Endothelial cell of umbilical vein (primary cell): ENCODE data around the gene STAB1. TPM values are rescaled to one million over a fixed set of nuclear protein-coding genes. Genes with fewer than 3 reads are reported as not detected.

Source experiments
- BruUV-seq: library from RNA; stranded (reverse); fragments of 400-500 nt; replicated peaks from 2 replicates; lab custom pipeline; 2021; lab: Mats Ljungman, UMichigan
- CTCF ChIA-PET: fragments of 300-600, 350-600 bp; sonication (Branson Sonifier 250); formaldehyde crosslinking; loops from one replicate; lab custom pipeline; 2021; ENCODE audit warnings: antibody characterized with exemption, inconsistent platforms; lab: Charles Lee
- POLR2A ChIA-PET: fragments of 300-600, 350-600 bp; sonication (Branson Sonifier 250); formaldehyde crosslinking; loops from one replicate; lab custom pipeline; 2021; ENCODE audit warnings: antibody characterized with exemption, inconsistent platforms; lab: Charles Lee
- DNase-seq: peaks from one replicate; pipeline ENCODE4 v3.0.0-alpha.2; 2011; ENCODE audit warnings: low read depth, low spot score
- FAIRE-seq: peaks from 2 replicates; lab custom pipeline; 2011; peaks lifted over from hg19 to GRCh38; lab: Jason Lieb, UNC
- H2AFZ ChIP-seq: 2 replicates; pipeline ENCODE4 v1.6.0; 2012; ENCODE audit warnings: low read depth, low read length, control low read depth, inconsistent platforms
- H3K27ac ChIP-seq: 2 replicates; pipeline ENCODE4 v1.5.1; 2011; ENCODE audit warnings: low read depth, mild to moderate bottlenecking, control low read depth, low read length, moderate library complexity; ENCODE audit not compliant: insufficient read depth
- H3K27me3 ChIP-seq, 2 experiments: 2 replicates each; pipeline versions ENCODE4 v1.6.0 to v1.6.1; 2011; ENCODE audit warnings: low read length in 2 of 2, mixed read lengths in 1 of 2; ENCODE audit not compliant: control insufficient read depth in 2 of 2, insufficient read depth in 2 of 2
- H3K36me3 ChIP-seq, 2 experiments: 2 replicates in 1 of 2; 3 replicates in 1 of 2; pipeline ENCODE4 v1.5.1; 2011; ENCODE audit warnings: low read length in 2 of 2, mild to moderate bottlenecking in 1 of 2, moderate library complexity in 1 of 2; ENCODE audit not compliant: control insufficient read depth in 2 of 2, insufficient read depth in 2 of 2; ENCODE audit errors: extremely low read depth in 1 of 2
- H3K4me1 ChIP-seq: 3 replicates; pipeline ENCODE4 v1.5.1; 2011; ENCODE audit warnings: mild to moderate bottlenecking, low read length; ENCODE audit not compliant: control insufficient read depth, insufficient read depth; ENCODE audit errors: extremely low read depth
- H3K4me2 ChIP-seq: 2 replicates; pipeline ENCODE4 v1.6.1; 2011; ENCODE audit warnings: low read length, control low read depth, mixed read lengths; ENCODE audit not compliant: insufficient read depth
- H3K4me3 ChIP-seq, 3 experiments: fragments of 200-600 bp in 1 of 3; sonication (generic), shearing (Covaris generic) in 1 of 3; replicated peaks in 1 of 3; 2 replicates each; pipeline ENCODE4 v1.5.1; 2011 to 2016; ENCODE audit warnings: control low read depth in 3 of 3, low read length in 3 of 3, mild to moderate bottlenecking in 2 of 3, inconsistent platforms in 1 of 3, low read depth in 1 of 3, moderate library complexity in 1 of 3; ENCODE audit not compliant: insufficient read depth in 1 of 3
- H3K79me2 ChIP-seq: 2 replicates; pipeline ENCODE4 v1.6.0; 2012; ENCODE audit warnings: low read length, inconsistent platforms; ENCODE audit not compliant: control insufficient read depth, insufficient read depth
- H3K9ac ChIP-seq: replicated peaks from 2 replicates; pipeline ENCODE3; 2011; ENCODE audit warnings: low read length, control low read depth; ENCODE audit not compliant: insufficient read depth; ENCODE audit errors: extremely low read depth
- H3K9me1 ChIP-seq: replicated peaks from 3 replicates; pipeline ENCODE4 v1.6.0; 2011; ENCODE audit warnings: mild to moderate bottlenecking, low read length; ENCODE audit not compliant: control insufficient read depth, insufficient read depth; ENCODE audit errors: extremely low read depth
- H3K9me3 ChIP-seq: replicated peaks from 2 replicates; pipeline ENCODE4 v1.5.1; 2012; ENCODE audit warnings: low read length, inconsistent platforms; ENCODE audit not compliant: control insufficient read depth, insufficient read depth
- H4K20me1 ChIP-seq: replicated peaks from 2 replicates; pipeline ENCODE3; 2011; ENCODE audit warnings: mild to moderate bottlenecking, low read length; ENCODE audit not compliant: control insufficient read depth, insufficient read depth; ENCODE audit errors: extremely low read depth
- CTCF ChIP-seq, 2 donors: IDR thresholded peaks; 1 replicate in 1 of 2; 2 replicates in 1 of 2; pipeline ENCODE4 v1.5.1; 2011; ENCODE audit warnings: low read length in 2 of 2, mild to moderate bottlenecking in 2 of 2, moderate library complexity in 2 of 2, control low read depth in 1 of 2, inconsistent platforms in 1 of 2, low read depth in 1 of 2; ENCODE audit not compliant: insufficient read depth in 1 of 2; ENCODE audit errors: extremely low read depth in 1 of 2
- EZH2 ChIP-seq: IDR thresholded peaks from 2 replicates; pipeline ENCODE4 v1.6.1; 2012; ENCODE audit warnings: borderline replicate concordance, low read depth, mild to moderate bottlenecking, moderate library complexity, low read length, inconsistent platforms; ENCODE audit not compliant: severe bottlenecking
- FOS ChIP-seq: IDR thresholded peaks from 2 replicates; pipeline ENCODE4 v1.6.1; 2011; ENCODE audit warnings: mild to moderate bottlenecking, low read length, moderate library complexity, borderline replicate concordance; ENCODE audit not compliant: insufficient read depth
- GATA2 ChIP-seq: IDR thresholded peaks from 2 replicates; pipeline ENCODE4 v1.7.0; 2011; ENCODE audit warnings: low read depth, mild to moderate bottlenecking, moderate library complexity, mixed read lengths, low read length; ENCODE audit not compliant: insufficient read length, insufficient read depth
- JUN ChIP-seq: IDR thresholded peaks from 2 replicates; pipeline ENCODE4 v1.6.1; 2011; ENCODE audit warnings: borderline replicate concordance, low read depth; ENCODE audit not compliant: insufficient read length, insufficient read depth
- MYC ChIP-seq: IDR thresholded peaks from one replicate; pipeline ENCODE4 v1.6.1; 2011; ENCODE audit warnings: mild to moderate bottlenecking, low read depth, low read length
- POLR2A ChIP-seq: IDR thresholded peaks from 2 replicates; pipeline ENCODE4 v1.6.1; 2012; ENCODE audit warnings: low read depth, mild to moderate bottlenecking, control low read depth, low read length
- POLR2AphosphoS5 ChIP-seq: IDR thresholded peaks from 2 replicates; pipeline ENCODE4 v1.6.1; 2012; ENCODE audit warnings: low read depth, mild to moderate bottlenecking, control low read depth, low read length, moderate library complexity; ENCODE audit not compliant: insufficient read depth
- dilution Hi-C: fragments of 300-500 bp; cut with MboI; formaldehyde crosslinking; loops from one replicate; pipeline ENCODE4 v1.15.0; 2019; ENCODE audit warnings: low sequenced_read_pairs; ENCODE audit not compliant: extremely low pct_ligation_motif_present
- intact Hi-C: fragments of 100-400 bp; cut with micrococcal nuclease; formaldehyde crosslinking; loops from one replicate; pipeline ENCODE4 v1.10.0; 2022
- polyA plus RNA-seq, 4 experiments: library from polyadenylated mRNA; depleted of rRNA in 3 of 4; stranded (reverse) in 3 of 4; unstranded in 1 of 4; fragments of >200 nt; gene quantifications; 2 replicates each; pipeline versions ENCODE4 v1.2.1 to v1.2.3, GENCODE V29; 2011 to 2012; ENCODE audit warnings: missing spikeins in 1 of 4
- total RNA-seq: library from RNA; stranded (reverse); gene quantifications from 2 replicates; pipeline ENCODE4 v1.2.3, GENCODE V29; 2021

STAB1 gene
- total and polyA plus RNA-seq, 2 donors (not counting 3 experiments of a cell fraction or from before 2014, with no cell fraction given) = 369 TPM

GRCh38 chr3:52532517-52532837, 37.3 kb downstream of the STAB1 start:
- peak; percentile 81 for DNase-seq

More at GRCh38 chr3:52532517-52532837, 37.3 kb downstream of the STAB1 start:
- no peak for TF ChIP-seq MYC
- peak; percentile 86 for TF ChIP-seq POLR2AphosphoS5
- no peak for TF ChIP-seq JUN
- TF ChIP-seq CTCF (IDR thresholded peaks at IDR 0.05; ENCODE audit: extremely low read depth in 1 of 2, insufficient read depth in 1 of 2, low read depth in 1 of 2, low read length in 2 of 2) = no peak
- TF ChIP-seq POLR2A = peak; percentile 51
- TF ChIP-seq EZH2 = no peak
- TF ChIP-seq GATA2 = peak; percentile 44
- peak; percentile 70 for TF ChIP-seq FOS
- no TSS peak for BruUV-seq
- Histone ChIP-seq H3K79me2 (peaks cover 48% of the 10 kb centered on the region), H3K27ac (peak overlapping the region; percentile 92), H3K9ac (peak overlapping the region; percentile 95), H4K20me1 (no peaks in the 10 kb centered on the region), H3K36me3 (peaks cover 0 to 17% of the 10 kb centered on the region in 2 experiments), H3K27me3 (no peaks in the 10 kb centered on the region), H3K4me2 (peak overlapping the region; percentile 79), H3K9me1 (no peaks in the 10 kb centered on the region), H3K4me1 (peaks cover 46% of the 10 kb centered on the region), H3K4me3 (peak overlapping the region; percentile 34 to 90 (median 71)), H3K9me3 (no peaks in the 10 kb centered on the region), H2AFZ (no peak overlapping the region)
- CTCF ChIA-PET = interaction anchor here (0.7 to 1.2 kb wide), 3 partner anchors 35 to 59 kb away, joined by 3 to 5 read pairs (median 3); partner anchors contain the start of gene STAB1
- peak; percentile 96 for FAIRE-seq
- intact Hi-C loops = loop anchor here (1.0 kb wide), 2 partner anchors 37 to 60 kb away; partner anchors contain the start of gene STAB1
- POLR2A ChIA-PET = interaction anchor here (0.6 to 1.1 kb wide), 2 partner anchors 42 kb away, joined by 3 read pairs; no protein-coding TSS in a partner anchor
- dilution Hi-C loops = no loop called here
